ENCODE measurements around the gene EIF4B. TPM values are rescaled to one million over a fixed set of nuclear protein-coding genes. Genes with fewer than 3 reads are reported as not detected.
"Not testable (repeated sequence)": the region's sequence is repeated elsewhere in the genome, so short reads cannot be mapped to it uniquely, and the experiment has no call there.

Gene EIF4B
- total RNA-seq, 6 donors from 2014 or later, result 222 to 451 (median 363) TPM

DNA sequence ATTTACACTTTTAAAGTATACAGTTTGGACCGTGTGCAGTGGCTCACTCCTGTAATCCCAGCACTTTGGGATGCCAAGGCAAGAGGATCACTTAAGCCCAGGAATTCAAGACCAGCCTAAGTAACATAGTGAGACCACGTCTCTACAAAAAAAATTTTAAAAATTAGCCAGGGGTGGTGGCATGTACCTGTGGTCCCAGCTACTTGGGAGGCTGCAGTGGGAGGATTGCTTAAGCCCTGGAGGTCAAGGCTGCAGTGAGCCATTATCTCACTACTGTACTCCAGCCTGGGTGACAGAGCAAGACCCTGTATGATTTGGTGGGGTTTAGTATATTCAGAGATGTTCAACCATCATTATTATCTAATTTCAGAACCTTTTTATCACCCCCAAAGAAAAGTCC, 4.7 kb downstream of the EIF4B start:
- WGBS, 2 donors, result 72 to 79% methylated on average over 2 of the region's 2 CpGs
- TF ChIP-seq, protein P1, sequence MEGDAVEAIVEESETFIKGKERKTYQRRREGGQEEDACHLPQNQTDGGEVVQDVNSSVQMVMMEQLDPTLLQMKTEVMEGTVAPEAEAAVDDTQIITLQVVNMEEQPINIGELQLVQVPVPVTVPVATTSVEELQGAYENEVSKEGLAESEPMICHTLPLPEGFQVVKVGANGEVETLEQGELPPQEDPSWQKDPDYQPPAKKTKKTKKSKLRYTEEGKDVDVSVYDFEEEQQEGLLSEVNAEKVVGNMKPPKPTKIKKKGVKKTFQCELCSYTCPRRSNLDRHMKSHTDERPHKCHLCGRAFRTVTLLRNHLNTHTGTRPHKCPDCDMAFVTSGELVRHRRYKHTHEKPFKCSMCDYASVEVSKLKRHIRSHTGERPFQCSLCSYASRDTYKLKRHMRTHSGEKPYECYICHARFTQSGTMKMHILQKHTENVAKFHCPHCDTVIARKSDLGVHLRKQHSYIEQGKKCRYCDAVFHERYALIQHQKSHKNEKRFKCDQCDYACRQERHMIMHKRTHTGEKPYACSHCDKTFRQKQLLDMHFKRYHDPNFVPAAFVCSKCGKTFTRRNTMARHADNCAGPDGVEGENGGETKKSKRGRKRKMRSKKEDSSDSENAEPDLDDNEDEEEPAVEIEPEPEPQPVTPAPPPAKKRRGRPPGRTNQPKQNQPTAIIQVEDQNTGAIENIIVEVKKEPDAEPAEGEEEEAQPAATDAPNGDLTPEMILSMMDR (IDR thresholded peaks at IDR 0.05), result no peak
- TF ChIP-seq EP300 (IDR thresholded peaks at IDR 0.05) (no peak), POLR2A (IDR thresholded peaks at IDR 0.05) (no peak), POLR2AphosphoS5 (IDR thresholded peaks at IDR 0.05) (no peak)
- Histone ChIP-seq H3K27me3 (no peaks in the 10 kb centered on the region), H3K36me3 (peaks cover 0 to 9% (median 1%) of the 10 kb centered on the region in 4 donors), H3K27ac (no peak overlapping the region), H3K4me1 (peaks cover 36 to 52% (median 41%) of the 10 kb centered on the region in 4 donors), H3K4me3 (no peak overlapping the region), H3K9me3 (no peaks in the 10 kb centered on the region)
- ATAC-seq (ENCODE audit: low FRiP score in 2 of 2), result no peak
- no peak for DNase-seq

- Histone ChIP-seq H3K4me1 (peaks cover 36 to 51% (median 40%) of the 10 kb centered on the region in 4 donors), H3K27ac (no peak overlapping the region), H3K36me3 (peaks cover 0 to 16% (median 5%) of the 10 kb centered on the region in 4 donors), H3K4me3 (no peak overlapping the region), H3K27me3 (no peaks in the 10 kb centered on the region), H3K9me3 (no peaks in the 10 kb centered on the region)
- WGBS, 2 donors, result 80 to 85% methylated on average over 3 of the region's 3 CpGs
- no peak for ATAC-seq (ENCODE audit: low FRiP score in 2 of 2)
- TF ChIP-seq, protein P1 (IDR thresholded peaks at IDR 0.05), result no peak
- TF ChIP-seq POLR2A (IDR thresholded peaks at IDR 0.05) (no peak), POLR2AphosphoS5 (IDR thresholded peaks at IDR 0.05) (no peak), EP300 (IDR thresholded peaks at IDR 0.05) (no peak)
- DNase-seq, result no peak
These were observed 5.6 kb downstream of the EIF4B start for GRCh38 chr12:53011889-53012288.

GRCh38 chr12:53012928-53013327, 6.7 kb downstream of the EIF4B start:
- ATAC-seq (ENCODE audit: low FRiP score in 2 of 2) (no peak), DNase-seq (no peak)
- no peaks in the 10 kb centered on the region for H3K9me3 ChIP-seq
- H3K27me3 ChIP-seq, result no peaks in the 10 kb centered on the region
- TF ChIP-seq POLR2AphosphoS5 (IDR thresholded peaks at IDR 0.05) (no peak), EP300 (IDR thresholded peaks at IDR 0.05) (no peak), POLR2A (IDR thresholded peaks at IDR 0.05) (no peak)
- TF ChIP-seq, protein P1 (IDR thresholded peaks at IDR 0.05), result no peak
- H3K36me3 ChIP-seq, result peaks cover 4 to 26% (median 15%) of the 10 kb centered on the region in 4 donors
- 80 to 81% methylated on average over 3 of the region's 3 CpGs for WGBS, 2 donors
- peaks cover 26 to 40% (median 30%) of the 10 kb centered on the region in 4 donors for H3K4me1 ChIP-seq
- no peak overlapping the region for H3K4me3 ChIP-seq
- no peak overlapping the region for H3K27ac ChIP-seq

DNA sequence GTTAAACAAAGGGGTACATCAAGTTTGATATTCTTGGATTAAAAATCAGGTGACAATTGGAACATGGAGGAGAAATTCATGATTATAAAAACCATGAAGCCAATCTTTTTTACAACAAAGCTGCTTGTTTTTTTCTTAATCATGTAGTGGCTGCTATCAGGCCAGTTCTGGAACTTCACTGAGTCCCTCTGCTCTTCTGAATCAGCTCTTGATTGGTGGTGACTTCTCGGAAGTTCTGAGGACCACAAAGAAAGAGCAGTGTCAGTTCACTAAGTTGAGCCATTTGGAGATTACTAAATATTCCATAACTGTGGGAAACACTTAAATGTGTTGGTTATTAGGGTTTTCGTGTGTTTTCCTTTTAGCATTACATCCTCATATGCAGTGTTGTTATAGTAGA, 8.5 kb downstream of the EIF4B start:
- Histone ChIP-seq H3K27me3 (no peaks in the 10 kb centered on the region), H3K27ac (no peak overlapping the region), H3K36me3 (peaks cover 14 to 39% (median 29%) of the 10 kb centered on the region in 4 donors), H3K4me3 (no peak overlapping the region), H3K9me3 (no peaks in the 10 kb centered on the region), H3K4me1 (peaks cover 9 to 22% (median 12%) of the 10 kb centered on the region in 4 donors)
- TF ChIP-seq POLR2A (IDR thresholded peaks at IDR 0.05), result no peak
- no peak for TF ChIP-seq EP300 (IDR thresholded peaks at IDR 0.05)
- TF ChIP-seq POLR2AphosphoS5 (IDR thresholded peaks at IDR 0.05), result no peak
- TF ChIP-seq, protein P1 (IDR thresholded peaks at IDR 0.05), result no peak
- 74 to 81% methylated on average over 2 of the region's 2 CpGs for WGBS, 2 donors
- ATAC-seq (ENCODE audit: low FRiP score in 2 of 2) (no peak), DNase-seq (no peak)

DNA sequence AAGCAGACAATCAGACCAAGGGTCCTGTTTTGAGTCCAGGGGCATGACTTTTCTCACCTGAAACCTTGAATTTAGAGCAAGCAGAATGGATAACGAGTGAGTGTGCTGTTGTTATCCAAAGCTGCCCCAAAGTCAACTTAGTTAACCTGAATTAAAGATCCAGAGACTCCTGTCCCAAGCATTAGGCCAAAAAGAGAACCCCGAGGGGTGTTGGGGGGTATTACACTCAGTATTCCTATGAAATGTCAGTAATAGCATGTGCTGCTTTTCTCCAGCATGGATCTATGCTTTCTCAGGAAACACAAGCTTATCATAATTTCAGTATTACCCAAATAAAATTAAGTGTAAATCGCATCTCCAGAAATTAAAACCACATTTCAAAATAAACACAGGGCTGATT, 19.0 kb downstream of the EIF4B start:
- no peak for DNase-seq
- 86 to 91% methylated on average over 3 of the region's 3 CpGs for WGBS, 2 donors
- TF ChIP-seq POLR2A (IDR thresholded peaks at IDR 0.05) (no peak), EP300 (IDR thresholded peaks at IDR 0.05) (no peak), POLR2AphosphoS5 (IDR thresholded peaks at IDR 0.05) (no peak)
- TF ChIP-seq, protein P1 (IDR thresholded peaks at IDR 0.05), result no peak

DNA sequence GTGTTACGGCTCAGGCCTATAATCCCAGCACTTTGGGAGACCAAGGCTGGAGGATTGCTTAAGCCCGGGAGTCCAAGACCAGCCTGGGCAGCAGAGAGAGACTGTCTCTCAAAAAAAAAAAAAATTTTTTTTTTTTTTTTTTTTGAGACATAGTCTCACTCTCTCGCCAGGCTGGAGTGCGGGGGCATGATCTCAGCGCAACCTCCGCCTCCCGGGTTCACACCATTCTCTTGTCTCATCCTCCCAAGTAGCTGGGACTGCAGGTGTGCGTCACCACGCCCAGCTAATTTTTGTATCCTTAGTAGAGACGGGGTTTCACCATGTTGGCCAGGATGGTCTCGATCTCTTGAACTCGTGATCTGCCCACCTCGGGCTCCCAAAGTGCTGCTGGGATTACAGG, 20.8 kb downstream of the EIF4B start:
- not testable (repeated sequence) for ATAC-seq (ENCODE audit: low FRiP score in 2 of 2)
- 89 to 91% methylated on average over 13 of the region's 13 CpGs for WGBS, 2 donors

More for the DNA sequence above, 19.0 kb downstream of the EIF4B start:
- Histone ChIP-seq H3K27me3 (no peaks in the 10 kb centered on the region), H3K36me3 (peaks cover 59 to 95% (median 85%) of the 10 kb centered on the region in 4 donors), H3K9me3 (no peaks in the 10 kb centered on the region), H3K4me1 (no peaks in the 10 kb centered on the region), H3K27ac (no peak overlapping the region), H3K4me3 (no peak overlapping the region)
- no peak for ATAC-seq (ENCODE audit: low FRiP score in 2 of 2)

More for the DNA sequence above, 20.8 kb downstream of the EIF4B start:
- not testable (repeated sequence) for H3K4me1 ChIP-seq, H3K27me3 ChIP-seq, H3K4me3 ChIP-seq, H3K9me3 ChIP-seq, H3K27ac ChIP-seq, DNase-seq
- peaks cover 48 to 95% (median 83%) of the 10 kb centered on the region in 4 donors for H3K36me3 ChIP-seq
